ENCODE results near the gene PANK4. TPM values are rescaled to one million over a fixed set of nuclear protein-coding genes. Genes with fewer than 3 reads are reported as not detected.

The PANK4 gene
- total and polyA plus RNA-seq, 2 of the 8 experiments (the other 6 are each of a cell fraction or from before 2014, with no cell fraction given), result 20.1 to 29.7 TPM

DNA sequence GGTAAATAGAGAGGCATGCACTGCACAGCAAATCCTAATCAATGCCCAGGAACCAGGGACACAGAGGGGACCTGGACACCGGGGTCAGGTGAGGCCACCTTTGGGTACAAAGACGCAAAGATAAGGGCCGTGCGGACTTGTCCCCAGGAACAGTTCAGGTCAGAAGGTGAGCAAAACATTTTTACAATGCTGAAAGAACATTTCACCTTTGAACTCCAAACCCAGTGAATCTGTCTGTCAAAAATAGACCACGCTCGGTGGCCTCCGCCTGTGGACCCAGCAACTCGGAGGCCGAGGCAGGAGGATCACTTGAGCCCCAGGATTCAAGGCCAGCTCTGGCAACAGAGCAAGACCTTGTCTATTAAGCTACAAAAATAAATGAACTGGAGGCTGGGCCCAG is 45.0 kb upstream of the PANK4 start:
- Histone ChIP-seq H3K36me3 (ENCODE audit: control insufficient read depth in 2 of 4, insufficient read depth in 4 of 4, low read length in 3 of 4) (no peaks in the 10 kb centered on the region), H2BK15ac (ENCODE audit: low read length) (no peak overlapping the region), H3K9me3 (ENCODE audit: insufficient read depth in 2 of 2, low read depth in 1 of 2, low read length in 1 of 2) (peaks cover 5 to 8% of the 10 kb centered on the region in 2 experiments), H3K4me2 (ENCODE audit: insufficient read depth in 1 of 2, low read depth in 2 of 2, low read length in 2 of 2) (no peak overlapping the region), H3K23me2 (ENCODE audit: low read depth, low read length) (no peaks in the 10 kb centered on the region), H2BK12ac (ENCODE audit: low read depth, low read length) (no peak overlapping the region), H4K5ac (ENCODE audit: insufficient read length, low read depth, low read length) (no peak overlapping the region), H3K4me3 (ENCODE audit: extremely low read depth in 1 of 4, insufficient read depth in 2 of 4, low read depth in 3 of 4, low read length in 4 of 4) (no peak overlapping the region), H2BK120ac (replicated peaks; ENCODE audit: low read depth, low read length) (no peak overlapping the region), H3K14ac (ENCODE audit: insufficient read length) (no peak overlapping the region), H2BK5ac (ENCODE audit: low read depth, low read length) (no peak overlapping the region), H3K56ac (replicated peaks; ENCODE audit: insufficient read length, low read depth, low read length) (no peak overlapping the region), H3K4me1 (replicated peaks in 1 of 4; ENCODE audit: control insufficient read depth in 3 of 4, insufficient read depth in 4 of 4, low read length in 3 of 4) (no peaks in the 10 kb centered on the region), H3K9ac (replicated peaks in 1 of 4; ENCODE audit: extremely low read depth in 1 of 4, low read depth in 3 of 4, low read length in 3 of 4) (no peak overlapping the region), H3K79me1 (ENCODE audit: low read depth, low read length) (no peaks in the 10 kb centered on the region), H3K18ac (ENCODE audit: extremely low read depth, low read length) (no peak overlapping the region), H4K8ac (ENCODE audit: extremely low read depth, insufficient read depth, low read length) (no peak overlapping the region), H2BK20ac (ENCODE audit: low read length) (no peak overlapping the region), H4K20me1 (replicated peaks in 1 of 2; ENCODE audit: control insufficient read depth in 1 of 2, insufficient read depth in 2 of 2, low read length in 2 of 2) (no peaks in the 10 kb centered on the region), H3K79me2 (ENCODE audit: control insufficient read depth in 1 of 2, insufficient read depth in 2 of 2, low read length in 2 of 2) (no peaks in the 10 kb centered on the region), H3K4ac (replicated peaks; ENCODE audit: insufficient read length, low read depth, low read length) (no peak overlapping the region), H3K23ac (ENCODE audit: insufficient read length) (no peak overlapping the region), H2AFZ (ENCODE audit: low read length) (no peak overlapping the region), H3K27me3 (replicated peaks in 1 of 4; ENCODE audit: control insufficient read depth in 3 of 4, extremely low read depth in 1 of 4, insufficient read depth in 3 of 4, low read length in 3 of 4) (no peaks in the 10 kb centered on the region), H2AK5ac (ENCODE audit: low read depth, low read length) (no peak overlapping the region), H4K91ac (replicated peaks; ENCODE audit: insufficient read length, low read length) (no peak overlapping the region), H3K27ac (ENCODE audit: low read depth, low read length) (no peak overlapping the region)
- WGBS, 2 experiments (ENCODE audit: extremely low coverage in 1 of 2, insufficient coverage in 1 of 2, insufficient read length in 1 of 2, insufficient replicate concordance in 2 of 2, low coverage in 1 of 2, low lambda C conversion rate in 2 of 2, missing lambda C conversion rate in 1 of 2), result 90% methylated on average over 9 of the region's 9 CpGs; no CpG with 5 or more reads in 1 of the 2 experiments
- no peak for FAIRE-seq
- ChIA-PET CTCF (ENCODE audit: partially characterized antibody) (interaction anchor here (0.5 to 5.1 kb wide), 5 partner anchors 9 to 503 kb away, joined by 3 to 33 read pairs (median 3); no protein-coding TSS in a partner anchor), POLR2A (ENCODE audit: partially characterized antibody) (interaction anchor here (1.2 to 1.5 kb wide), 2 partner anchors 11 to 14 kb away, joined by 3 read pairs; no protein-coding TSS in a partner anchor)
- no peak for DNase-seq (ENCODE audit: low read depth in 1 of 2, low spot score in 2 of 2)
- TF ChIP-seq CTBP2 (IDR thresholded peaks at IDR 0.05; ENCODE audit: borderline replicate concordance, insufficient read depth, insufficient read length, low read length), result no peak
- no peak for TF ChIP-seq POU5F1 (IDR thresholded peaks at IDR 0.05; ENCODE audit: low read depth, low read length)
- TF ChIP-seq CHD2 (IDR thresholded peaks at IDR 0.05; ENCODE audit: low read length), result no peak
- TF ChIP-seq EZH2 (IDR thresholded peaks at IDR 0.05; ENCODE audit: low read depth, low read length, severe bottlenecking), result no peak
- no peak for TF ChIP-seq GABPA (IDR thresholded peaks at IDR 0.05; ENCODE audit: borderline replicate concordance, insufficient read depth, low read length)
- no peak for TF ChIP-seq RFX5 (IDR thresholded peaks at IDR 0.05; ENCODE audit: borderline replicate concordance, low read depth, low read length)
- no peak for TF ChIP-seq SP1 (IDR thresholded peaks at IDR 0.05; ENCODE audit: low read depth, low read length)
- no peak for TF ChIP-seq HDAC2 (IDR thresholded peaks at IDR 0.05; ENCODE audit: borderline replicate concordance in 1 of 2, low read depth in 2 of 2, low read length in 2 of 2)

Data from H1 (cell line).